ENCODE measurements around the gene DOCK1.
A peak's percentile ranks its signal among the peaks of the same experiment; 100 is the strongest.

Gene DOCK1

GRCh38 chr10:127215866-127216265 is 310.6 kb downstream of the DOCK1 start:
- Histone ChIP-seq H3K4me1 (ENCODE audit: control insufficient read depth, insufficient read depth, low read length) (peaks cover 24% of the 10 kb centered on the region), H3K36me3 (ENCODE audit: control insufficient read depth, insufficient read depth, low read length) (no peaks in the 10 kb centered on the region), H3K9ac (ENCODE audit: low read depth, low read length) (no peak overlapping the region), H3K9me3 (ENCODE audit: control insufficient read depth, insufficient read depth, low read length) (no peaks in the 10 kb centered on the region), H3K27ac (ENCODE audit: low read depth, low read length) (peak overlapping the region; percentile 76), H3K27me3 (ENCODE audit: control insufficient read depth, insufficient read depth, low read length) (no peaks in the 10 kb centered on the region), H3K4me3 (ENCODE audit: low read depth, low read length) (no peak overlapping the region)

- peaks cover 24% of the 10 kb centered on the region for H3K4me1 ChIP-seq (ENCODE audit: control insufficient read depth, insufficient read depth, low read length)
- H3K9ac ChIP-seq (ENCODE audit: low read depth, low read length), result no peak overlapping the region
- peak overlapping the region; percentile 76 for H3K27ac ChIP-seq (ENCODE audit: low read depth, low read length)
- H3K36me3 ChIP-seq (ENCODE audit: control insufficient read depth, insufficient read depth, low read length), result no peaks in the 10 kb centered on the region
- no peaks in the 10 kb centered on the region for H3K9me3 ChIP-seq (ENCODE audit: control insufficient read depth, insufficient read depth, low read length)
- no peak overlapping the region for H3K4me3 ChIP-seq (ENCODE audit: low read depth, low read length)
- H3K27me3 ChIP-seq (ENCODE audit: control insufficient read depth, insufficient read depth, low read length), result no peaks in the 10 kb centered on the region
These were observed 311.0 kb downstream of the DOCK1 start for GRCh38 chr10:127216274-127216673.

GRCh38 chr10:127216786-127217185 is 311.6 kb downstream of the DOCK1 start:
- Histone ChIP-seq H3K9ac (ENCODE audit: low read depth, low read length) (no peak overlapping the region), H3K27ac (ENCODE audit: low read depth, low read length) (peak overlapping the region; percentile 76), H3K27me3 (ENCODE audit: control insufficient read depth, insufficient read depth, low read length) (no peaks in the 10 kb centered on the region), H3K4me3 (ENCODE audit: low read depth, low read length) (no peak overlapping the region), H3K9me3 (ENCODE audit: control insufficient read depth, insufficient read depth, low read length) (no peaks in the 10 kb centered on the region), H3K36me3 (ENCODE audit: control insufficient read depth, insufficient read depth, low read length) (no peaks in the 10 kb centered on the region), H3K4me1 (ENCODE audit: control insufficient read depth, insufficient read depth, low read length) (peaks cover 24% of the 10 kb centered on the region)

DNA sequence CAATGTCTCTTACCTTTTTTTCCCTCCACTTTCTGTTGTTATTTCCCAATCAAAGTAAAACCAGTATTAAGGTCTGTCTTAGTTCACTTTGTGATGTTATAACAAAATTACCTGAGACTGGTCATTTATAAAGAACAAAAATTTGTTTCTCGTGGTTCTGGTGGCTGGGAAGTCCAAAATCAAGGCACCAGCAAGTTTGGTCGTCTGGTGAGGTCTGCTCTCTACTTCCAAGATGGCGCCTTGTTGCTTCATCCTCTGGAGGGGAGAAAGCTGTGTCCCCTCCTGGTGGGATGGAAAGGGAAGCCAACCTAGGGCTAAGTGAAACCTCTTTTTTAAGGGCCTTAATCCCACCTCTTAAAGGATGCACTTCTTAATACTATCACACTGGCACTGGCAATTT is 313.4 kb downstream of the DOCK1 start:
- Histone ChIP-seq H3K4me3 (ENCODE audit: low read depth, low read length) (no peak overlapping the region), H3K27ac (ENCODE audit: low read depth, low read length) (no peak overlapping the region), H3K9me3 (ENCODE audit: control insufficient read depth, insufficient read depth, low read length) (no peaks in the 10 kb centered on the region), H3K27me3 (ENCODE audit: control insufficient read depth, insufficient read depth, low read length) (no peaks in the 10 kb centered on the region), H3K36me3 (ENCODE audit: control insufficient read depth, insufficient read depth, low read length) (no peaks in the 10 kb centered on the region), H3K4me1 (ENCODE audit: control insufficient read depth, insufficient read depth, low read length) (peaks cover 24% of the 10 kb centered on the region), H3K9ac (ENCODE audit: low read depth, low read length) (no peak overlapping the region)

DNA sequence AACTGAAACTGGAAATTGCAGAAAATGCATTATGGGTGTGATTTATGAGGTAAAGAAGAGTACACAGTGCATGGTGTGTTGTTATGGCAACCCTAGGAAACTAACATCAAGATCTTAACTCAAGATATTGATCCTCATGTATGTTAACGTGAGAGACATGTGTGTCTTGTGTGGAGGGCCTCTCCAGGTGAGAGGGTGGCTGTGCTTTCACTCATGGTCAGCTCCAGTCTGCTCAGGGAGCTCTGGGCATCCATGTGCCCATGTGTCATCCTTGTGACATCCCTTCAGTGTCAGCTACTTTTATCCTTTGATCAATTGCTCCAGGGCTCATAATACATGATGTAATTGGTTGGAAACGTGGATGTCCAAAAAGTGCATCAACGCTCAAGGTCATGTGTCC is 316.1 kb downstream of the DOCK1 start:
- Histone ChIP-seq H3K27ac (ENCODE audit: low read depth, low read length) (no peak overlapping the region), H3K9ac (ENCODE audit: low read depth, low read length) (no peak overlapping the region), H3K27me3 (ENCODE audit: control insufficient read depth, insufficient read depth, low read length) (no peaks in the 10 kb centered on the region), H3K9me3 (ENCODE audit: control insufficient read depth, insufficient read depth, low read length) (no peaks in the 10 kb centered on the region), H3K4me3 (ENCODE audit: low read depth, low read length) (no peak overlapping the region), H3K4me1 (ENCODE audit: control insufficient read depth, insufficient read depth, low read length) (peaks cover 10% of the 10 kb centered on the region), H3K36me3 (ENCODE audit: control insufficient read depth, insufficient read depth, low read length) (no peaks in the 10 kb centered on the region)

- Histone ChIP-seq H3K27ac (ENCODE audit: low read depth, low read length) (no peak overlapping the region), H3K9ac (ENCODE audit: low read depth, low read length) (no peak overlapping the region)
These were observed 321.8 kb downstream of the DOCK1 start for GRCh38 chr10:127227027-127227426.

DNA sequence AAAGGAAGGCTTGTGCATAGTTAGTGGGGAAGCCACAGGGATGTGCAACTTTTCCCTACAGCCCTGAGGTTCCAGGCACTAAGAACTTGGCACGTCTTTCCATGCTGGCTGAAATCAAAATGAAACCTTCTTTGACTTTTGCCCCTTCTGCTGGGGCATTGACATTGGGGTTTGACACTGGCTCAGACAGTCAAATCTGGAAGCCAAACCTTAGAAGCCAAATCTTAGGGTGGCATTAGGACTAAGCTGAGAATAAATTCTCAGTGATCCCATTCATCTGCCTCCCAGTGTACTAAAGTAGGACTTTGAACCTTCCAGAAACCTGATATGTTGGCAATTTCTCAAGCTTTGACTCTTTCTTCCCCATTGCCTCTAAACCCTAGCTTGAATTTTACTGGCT is 322.4 kb downstream of the DOCK1 start:
- Histone ChIP-seq H3K9ac (ENCODE audit: low read depth, low read length) (no peak overlapping the region), H3K27ac (ENCODE audit: low read depth, low read length) (no peak overlapping the region), H3K36me3 (ENCODE audit: control insufficient read depth, insufficient read depth, low read length) (no peaks in the 10 kb centered on the region), H3K4me3 (ENCODE audit: low read depth, low read length) (no peak overlapping the region), H3K9me3 (ENCODE audit: control insufficient read depth, insufficient read depth, low read length) (no peaks in the 10 kb centered on the region), H3K27me3 (ENCODE audit: control insufficient read depth, insufficient read depth, low read length) (no peaks in the 10 kb centered on the region), H3K4me1 (ENCODE audit: control insufficient read depth, insufficient read depth, low read length) (no peaks in the 10 kb centered on the region)

More at GRCh38 chr10:127227027-127227426, 321.8 kb downstream of the DOCK1 start:
- H3K27me3 ChIP-seq (ENCODE audit: control insufficient read depth, insufficient read depth, low read length), result no peaks in the 10 kb centered on the region
- no peaks in the 10 kb centered on the region for H3K4me1 ChIP-seq (ENCODE audit: control insufficient read depth, insufficient read depth, low read length)
- no peaks in the 10 kb centered on the region for H3K9me3 ChIP-seq (ENCODE audit: control insufficient read depth, insufficient read depth, low read length)
- no peak overlapping the region for H3K4me3 ChIP-seq (ENCODE audit: low read depth, low read length)
- no peaks in the 10 kb centered on the region for H3K36me3 ChIP-seq (ENCODE audit: control insufficient read depth, insufficient read depth, low read length)

DNA sequence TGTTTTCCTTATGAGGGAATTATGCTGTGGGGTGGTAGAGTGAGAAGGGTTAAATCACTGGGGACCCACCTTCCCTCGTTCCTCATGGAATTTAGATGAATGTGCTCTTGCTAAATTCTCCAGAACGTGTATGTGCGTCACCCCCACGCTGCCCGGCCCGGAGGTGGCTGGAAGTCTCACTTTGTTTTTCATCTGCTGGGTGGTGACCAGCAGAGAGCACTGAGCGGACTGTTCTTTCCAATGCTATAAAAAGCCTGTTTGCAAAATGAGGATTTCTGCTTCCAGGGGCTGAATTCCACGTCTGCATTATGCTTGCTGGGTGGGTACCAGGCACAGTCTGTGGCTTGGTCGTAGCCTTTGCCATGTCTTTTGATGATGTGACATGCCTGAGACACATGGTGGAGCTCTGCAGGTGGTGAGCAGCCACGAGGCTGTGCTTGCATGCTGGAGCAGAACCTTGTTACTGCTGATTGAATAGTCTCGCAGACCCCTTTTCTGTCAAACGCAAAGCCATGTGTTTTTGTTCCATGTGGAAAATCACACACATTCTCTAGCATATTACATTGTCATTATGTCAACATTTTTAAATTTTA is 323.1 kb downstream of the DOCK1 start:
- H3K27me3 ChIP-seq (ENCODE audit: control insufficient read depth, insufficient read depth, low read length), result no peaks in the 10 kb centered on the region
- no peak overlapping the region for H3K27ac ChIP-seq (ENCODE audit: low read depth, low read length)
- H3K36me3 ChIP-seq (ENCODE audit: control insufficient read depth, insufficient read depth, low read length), result no peaks in the 10 kb centered on the region
- H3K4me3 ChIP-seq (ENCODE audit: low read depth, low read length), result no peak overlapping the region
- H3K9ac ChIP-seq (ENCODE audit: low read depth, low read length), result no peak overlapping the region
- no peaks in the 10 kb centered on the region for H3K9me3 ChIP-seq (ENCODE audit: control insufficient read depth, insufficient read depth, low read length)
- H3K4me1 ChIP-seq (ENCODE audit: control insufficient read depth, insufficient read depth, low read length), result no peaks in the 10 kb centered on the region

- Histone ChIP-seq H3K27me3 (ENCODE audit: control insufficient read depth, insufficient read depth, low read length) (no peaks in the 10 kb centered on the region), H3K9ac (ENCODE audit: low read depth, low read length) (no peak overlapping the region), H3K9me3 (ENCODE audit: control insufficient read depth, insufficient read depth, low read length) (no peaks in the 10 kb centered on the region), H3K4me1 (ENCODE audit: control insufficient read depth, insufficient read depth, low read length) (no peaks in the 10 kb centered on the region), H3K27ac (ENCODE audit: low read depth, low read length) (no peak overlapping the region), H3K4me3 (ENCODE audit: low read depth, low read length) (no peak overlapping the region), H3K36me3 (ENCODE audit: control insufficient read depth, insufficient read depth, low read length) (no peaks in the 10 kb centered on the region)
These were observed 329.1 kb downstream of the DOCK1 start for GRCh38 chr10:127234306-127234800.

DNA sequence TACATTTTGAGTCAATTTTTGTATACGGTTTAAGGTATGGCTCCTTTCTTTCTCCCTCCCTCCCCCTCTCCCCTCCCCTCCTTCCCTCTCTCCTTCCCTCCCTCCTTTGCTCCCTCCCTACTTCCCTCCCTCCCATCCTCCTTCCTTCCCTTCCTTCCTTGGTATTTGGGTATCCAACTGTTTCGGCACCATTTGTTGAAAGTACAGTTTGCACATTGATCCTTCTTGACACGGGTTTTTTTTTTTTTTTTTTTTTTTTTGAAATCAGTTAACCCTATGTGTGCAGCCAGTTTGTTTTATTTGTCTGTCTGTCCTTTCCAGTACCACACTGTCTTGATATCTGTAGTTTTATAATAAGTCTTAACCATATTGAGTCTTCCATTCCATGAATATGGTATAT is 331.0 kb downstream of the DOCK1 start:
- H3K27me3 ChIP-seq (ENCODE audit: control insufficient read depth, insufficient read depth, low read length), result no peaks in the 10 kb centered on the region
- H3K27ac ChIP-seq (ENCODE audit: low read depth, low read length), result no peak overlapping the region
- H3K9ac ChIP-seq (ENCODE audit: low read depth, low read length), result no peak overlapping the region
- H3K4me1 ChIP-seq (ENCODE audit: control insufficient read depth, insufficient read depth, low read length), result no peaks in the 10 kb centered on the region
- no peak overlapping the region for H3K4me3 ChIP-seq (ENCODE audit: low read depth, low read length)
- H3K9me3 ChIP-seq (ENCODE audit: control insufficient read depth, insufficient read depth, low read length), result no peaks in the 10 kb centered on the region
- H3K36me3 ChIP-seq (ENCODE audit: control insufficient read depth, insufficient read depth, low read length), result no peaks in the 10 kb centered on the region

DNA sequence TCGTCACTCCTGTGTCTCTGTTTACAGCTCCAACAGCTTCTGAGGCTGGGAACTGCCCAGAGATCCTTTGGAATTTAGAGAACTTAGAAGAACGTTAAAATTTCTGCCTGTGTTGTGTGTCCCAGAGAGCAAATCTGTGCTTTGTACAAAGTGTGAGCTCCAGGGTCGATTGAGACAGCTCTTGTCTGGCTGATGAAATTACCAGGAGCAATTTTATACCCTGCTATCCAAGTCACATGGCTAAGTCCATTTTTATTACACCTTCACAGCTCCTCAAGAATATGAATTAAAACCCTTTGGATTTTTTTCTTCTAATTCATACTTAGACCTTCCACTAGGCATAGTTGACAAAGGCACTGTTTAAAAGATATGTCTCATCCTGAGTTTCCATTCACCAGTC is 337.7 kb downstream of the DOCK1 start:
- Histone ChIP-seq H3K9me3 (ENCODE audit: control insufficient read depth, insufficient read depth, low read length) (no peaks in the 10 kb centered on the region), H3K27me3 (ENCODE audit: control insufficient read depth, insufficient read depth, low read length) (no peaks in the 10 kb centered on the region), H3K4me1 (ENCODE audit: control insufficient read depth, insufficient read depth, low read length) (no peaks in the 10 kb centered on the region), H3K36me3 (ENCODE audit: control insufficient read depth, insufficient read depth, low read length) (no peaks in the 10 kb centered on the region), H3K9ac (ENCODE audit: low read depth, low read length) (no peak overlapping the region), H3K27ac (ENCODE audit: low read depth, low read length) (no peak overlapping the region), H3K4me3 (ENCODE audit: low read depth, low read length) (no peak overlapping the region)

Data from HUES48 (cell line).